Activated CD8-positive, alpha-beta memory T cell treated with anti-CD3 and anti-CD28 coated beads for 4 hours (primary cell): ENCODE measurements around the gene RGS9.
A peak's percentile ranks its signal among the peaks of the same experiment; 100 is the strongest.
"Not testable (repeated sequence)": the region's sequence is repeated elsewhere in the genome, so short reads cannot be mapped to it uniquely, and the experiment has no call there.

ENCODE experiments used
- DNase-seq, 2 donors: peaks; one replicate each; pipeline ENCODE4 v3.0.0-alpha.2; 2020; ENCODE audit warnings: low read depth in 2 of 2

The RGS9 gene

DNA sequence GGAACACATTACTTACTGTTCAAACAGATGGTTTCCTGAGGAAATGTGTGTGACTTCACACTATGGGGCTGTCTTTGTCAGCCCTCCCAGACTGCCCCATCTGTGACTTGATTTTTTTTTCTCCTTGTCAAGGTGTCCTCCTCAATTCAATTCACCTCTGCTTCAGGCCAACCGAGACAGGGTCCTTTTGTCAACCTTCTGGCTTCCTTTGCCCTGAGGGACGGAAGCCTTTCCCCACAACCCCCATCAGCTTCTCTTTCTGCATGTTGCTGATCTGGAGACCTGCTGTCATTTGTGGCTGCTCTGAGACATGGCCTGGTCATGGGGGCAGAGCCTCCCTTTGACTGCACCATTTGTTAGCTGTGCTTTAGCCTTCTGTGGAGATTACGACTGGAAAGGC, 21.3 kb upstream of the RGS9 start:
- no peak for DNase-seq

DNA sequence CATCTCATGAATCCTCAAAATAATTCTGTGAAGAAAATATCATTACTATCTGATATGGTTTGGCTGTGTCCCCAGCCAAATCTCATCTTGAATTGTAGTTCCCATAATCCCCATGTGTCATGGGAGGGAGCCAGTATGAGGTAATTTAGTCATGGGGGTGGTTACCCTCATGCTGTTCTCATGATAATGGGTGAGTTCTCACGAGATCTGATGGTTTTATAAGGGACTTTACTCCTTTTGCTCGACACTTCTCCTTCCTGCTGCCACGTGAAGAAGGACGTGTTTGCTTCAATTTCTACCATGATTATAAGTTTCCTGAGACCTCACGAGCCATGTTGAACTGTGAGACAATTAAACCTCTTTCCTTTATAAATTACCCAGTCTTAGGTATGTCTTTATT, 20.7 kb upstream of the RGS9 start:
- not testable (repeated sequence) for DNase-seq

DNA sequence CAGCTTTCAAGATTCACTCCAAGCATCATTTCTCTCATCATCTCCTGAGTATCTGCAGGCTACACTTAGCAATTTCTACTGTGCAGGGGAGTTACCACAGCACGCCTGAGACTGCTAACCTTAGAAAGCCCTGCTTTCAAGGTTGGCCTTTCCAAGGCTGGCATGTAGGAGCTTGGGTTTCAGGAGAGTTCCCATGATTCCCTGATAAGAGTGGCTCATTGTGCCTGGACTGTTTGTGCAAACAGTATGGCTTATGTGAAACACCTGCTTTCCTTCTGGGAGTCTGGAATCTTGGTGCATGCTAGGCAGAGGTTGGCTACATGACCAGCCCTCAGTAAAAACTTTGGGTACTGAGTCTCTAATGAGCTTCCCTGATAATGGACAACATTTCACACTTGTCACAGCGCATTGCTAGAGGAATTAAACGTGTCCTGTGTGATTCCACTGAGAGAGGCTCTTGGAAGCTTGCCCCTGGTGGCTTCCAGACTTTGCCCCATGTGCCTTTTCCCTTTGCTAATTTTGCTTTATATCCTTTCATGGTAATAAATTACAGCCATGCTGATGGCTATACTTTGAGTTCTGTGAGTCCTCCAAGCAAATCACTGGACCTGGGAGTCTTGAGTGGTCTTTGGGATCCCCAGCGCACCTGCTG, 19.7 kb upstream of the RGS9 start:
- DNase-seq: no peak

DNA sequence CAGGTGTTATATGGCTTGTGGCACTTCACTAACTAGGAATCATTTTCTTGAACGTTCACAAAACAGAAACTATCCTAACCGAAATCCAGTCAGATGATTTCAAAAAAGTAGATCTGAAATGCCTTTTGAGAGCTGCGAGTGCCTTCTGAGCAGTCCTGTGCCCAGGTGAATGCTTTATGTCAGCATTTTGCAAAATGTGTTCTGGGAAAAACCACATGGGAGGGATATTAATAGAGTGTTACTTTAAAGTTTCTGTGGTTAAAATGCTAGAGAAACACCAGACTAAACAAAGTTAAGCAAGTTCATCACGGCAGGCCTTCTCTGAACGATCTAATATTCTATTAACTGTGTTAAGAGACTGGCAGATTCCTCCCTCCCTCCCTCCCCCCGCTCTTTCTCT, 15.8 kb upstream of the RGS9 start:
- DNase-seq: no peak

DNA sequence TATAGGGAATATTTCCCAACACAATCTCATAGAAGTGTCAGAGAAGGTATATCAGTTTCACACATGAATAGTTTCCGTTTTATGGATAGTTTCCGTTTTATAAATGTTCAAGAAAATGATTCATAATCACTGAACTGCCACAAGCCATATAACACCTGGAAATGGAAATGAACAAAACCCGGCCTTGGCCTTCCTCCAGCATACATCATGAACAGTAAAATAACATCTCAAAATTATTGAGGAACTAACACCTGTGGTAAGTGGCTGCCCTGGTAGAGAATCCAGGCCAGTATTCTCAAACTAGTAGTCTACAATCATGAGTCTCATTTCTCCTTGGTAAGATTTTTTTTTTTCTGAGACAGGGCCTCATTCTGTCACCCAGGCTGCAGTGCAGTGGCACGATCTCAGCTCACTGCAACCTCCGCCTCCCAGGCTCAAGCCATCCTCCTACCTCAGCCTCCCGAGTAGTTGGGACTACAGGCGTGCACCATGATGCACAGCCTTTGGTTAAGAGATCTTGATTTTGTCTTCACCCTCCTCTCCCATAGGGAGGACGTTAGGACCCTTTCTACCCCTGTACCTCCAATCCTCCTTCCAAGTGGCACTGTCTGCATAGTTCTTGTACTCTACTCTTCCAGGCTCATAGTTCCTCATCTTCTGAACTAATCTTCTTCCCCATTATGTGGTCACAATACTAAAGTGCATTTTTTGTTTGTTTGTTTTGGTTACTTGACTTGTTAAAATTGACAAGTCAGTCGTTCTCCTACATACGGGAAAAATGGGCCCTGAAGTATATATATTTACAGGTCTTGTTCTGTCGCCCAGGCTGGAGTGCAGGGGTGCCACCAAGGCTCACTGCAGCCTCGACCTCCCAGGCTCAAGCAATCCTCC, 15.0 kb upstream of the RGS9 start:
- no peak for DNase-seq

DNA sequence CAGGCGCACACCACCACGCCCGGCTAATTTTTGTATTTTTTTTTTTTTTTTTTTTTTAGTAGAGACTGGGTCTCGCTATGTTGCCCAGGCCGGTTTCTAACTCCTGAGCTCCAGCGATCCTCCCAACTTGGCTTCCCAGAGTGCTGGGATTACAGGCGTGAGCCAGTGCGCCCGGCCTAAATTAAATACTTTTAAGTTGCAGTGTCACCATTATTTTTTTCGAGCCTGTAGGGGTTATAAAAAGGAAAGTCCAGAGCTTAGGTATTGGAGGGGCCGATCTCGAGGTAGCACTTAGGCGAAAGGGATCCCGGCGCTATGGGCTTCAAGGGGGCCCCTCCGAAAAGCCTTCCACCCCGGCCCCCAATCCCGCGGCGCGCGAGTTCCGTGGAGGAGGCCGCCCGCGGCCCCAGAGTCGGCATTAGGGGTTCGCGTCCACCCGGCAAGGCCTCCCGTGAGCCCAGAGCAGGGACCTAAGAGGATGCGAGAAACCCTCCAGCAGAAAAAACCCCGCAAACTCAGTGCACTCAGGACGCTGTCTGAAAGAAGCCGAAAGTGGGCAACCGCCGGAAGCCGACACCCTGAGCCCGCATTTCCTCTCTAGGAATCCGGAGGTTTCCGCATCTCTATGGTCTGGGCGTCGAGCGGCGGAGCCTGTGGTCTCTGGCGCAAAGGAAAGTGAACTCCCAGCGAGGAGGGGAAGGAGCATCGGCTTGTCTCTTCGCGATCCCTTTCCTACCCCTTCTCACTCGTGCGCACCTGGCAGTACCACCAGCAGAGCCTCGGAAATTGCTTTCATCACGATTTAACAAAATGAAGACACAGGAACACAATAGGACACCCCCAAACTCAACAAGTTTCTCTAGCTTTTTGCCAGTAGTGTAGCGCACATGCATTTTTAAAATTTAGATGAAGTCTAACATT, 14.1 kb upstream of the RGS9 start:
- DNase-seq: peak; percentile 62 to 70

DNA sequence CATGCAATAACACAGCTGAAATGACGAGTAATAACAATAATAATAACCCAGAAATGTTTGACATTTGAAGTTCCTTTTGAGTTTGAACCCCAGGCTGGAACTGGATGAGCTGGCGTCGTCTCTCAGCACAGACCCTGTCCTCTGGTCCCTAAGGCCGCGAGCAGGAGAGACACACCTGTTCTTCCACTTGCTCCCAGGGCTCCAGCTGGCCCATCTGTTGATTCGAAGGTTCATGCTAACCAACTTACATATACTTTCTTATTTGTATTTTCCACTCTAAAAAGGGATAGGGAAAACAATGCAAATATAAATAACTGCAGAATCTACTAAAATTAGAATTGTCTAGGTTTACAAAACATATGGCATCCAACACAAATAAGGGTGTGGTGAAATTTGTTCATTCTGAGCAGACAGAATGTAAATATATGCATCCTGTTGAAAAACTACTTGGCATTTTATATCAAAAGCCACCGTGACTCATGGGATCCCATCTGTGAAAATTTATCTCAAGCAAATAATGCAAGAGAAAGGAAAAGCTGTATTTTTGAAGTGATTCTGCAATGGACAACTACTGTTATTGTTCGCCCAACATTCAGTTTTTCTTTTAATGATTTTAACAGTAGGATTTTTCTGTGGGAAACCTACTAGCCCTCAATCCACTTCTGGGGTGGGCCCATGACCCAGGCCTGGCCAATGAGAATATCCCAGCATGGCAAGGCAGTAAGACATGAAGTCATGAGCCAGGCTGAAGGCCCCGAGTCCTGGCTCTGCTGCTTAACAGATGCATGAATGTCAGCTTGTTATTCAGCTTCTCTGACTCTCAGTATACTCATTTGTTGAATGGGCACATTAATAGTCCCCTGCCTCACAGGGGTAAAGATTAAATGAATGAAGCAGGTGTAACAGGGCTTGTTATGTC, 13.2 kb upstream of the RGS9 start:
- no peak for DNase-seq

DNA sequence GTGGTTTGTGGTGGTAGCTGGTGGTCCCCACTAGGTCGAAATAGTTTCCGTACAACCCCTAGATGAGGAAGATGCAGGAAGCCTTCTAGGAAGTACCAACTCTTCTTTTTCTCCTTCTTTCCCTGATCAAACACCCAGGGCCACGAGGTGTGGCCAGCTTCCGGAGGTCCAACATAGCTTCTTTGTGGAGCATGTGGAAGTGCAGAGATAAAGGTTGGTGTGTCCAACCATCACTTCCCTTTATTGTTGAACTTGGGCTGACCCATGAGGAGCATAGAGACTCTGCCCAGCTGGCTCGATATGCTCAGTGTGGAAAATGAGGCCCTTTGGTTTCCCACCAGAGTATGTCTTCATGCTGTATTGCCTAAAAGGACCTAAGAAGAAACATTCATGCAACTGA, 6.3 kb upstream of the RGS9 start:
- no peak for DNase-seq

DNA sequence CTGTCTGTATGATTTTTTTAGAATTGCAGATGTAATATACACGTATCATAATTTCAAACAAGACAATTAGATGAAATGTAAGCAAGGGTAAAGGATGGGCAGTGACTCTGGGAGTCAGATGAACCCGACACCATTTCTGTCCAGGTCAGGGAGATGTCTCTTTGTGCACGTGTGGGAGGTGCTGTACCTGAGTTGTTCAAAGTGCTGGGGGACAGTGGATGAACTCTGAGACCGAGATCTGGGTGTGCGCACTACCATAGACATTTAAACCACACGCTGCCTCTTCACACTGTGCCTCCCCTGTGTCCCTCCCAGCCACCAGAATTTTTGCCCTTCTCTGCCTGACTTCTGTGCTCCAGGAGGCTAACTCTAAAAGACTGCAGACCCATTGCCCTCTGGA, 5.9 kb upstream of the RGS9 start:
- no peak for DNase-seq

DNA sequence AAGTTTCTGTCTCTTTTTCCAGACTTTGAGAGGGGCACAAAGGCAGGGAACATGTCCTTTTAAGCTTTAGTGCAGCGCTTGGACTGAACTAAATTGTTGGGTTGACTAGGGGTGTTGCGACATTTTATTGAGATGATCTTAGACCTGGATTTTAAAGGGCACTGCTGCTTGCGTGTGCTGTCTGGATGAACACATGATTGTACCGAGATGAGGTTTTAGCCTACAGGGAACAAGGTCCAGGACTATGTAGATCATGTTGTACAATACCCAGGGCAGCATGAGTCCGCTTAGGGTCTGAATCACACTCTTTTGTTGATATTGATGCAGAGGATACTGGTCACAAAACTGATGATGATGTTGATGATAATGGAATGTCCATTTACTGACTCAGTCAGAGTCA, 5.2 kb upstream of the RGS9 start:
- DNase-seq: no peak

DNA sequence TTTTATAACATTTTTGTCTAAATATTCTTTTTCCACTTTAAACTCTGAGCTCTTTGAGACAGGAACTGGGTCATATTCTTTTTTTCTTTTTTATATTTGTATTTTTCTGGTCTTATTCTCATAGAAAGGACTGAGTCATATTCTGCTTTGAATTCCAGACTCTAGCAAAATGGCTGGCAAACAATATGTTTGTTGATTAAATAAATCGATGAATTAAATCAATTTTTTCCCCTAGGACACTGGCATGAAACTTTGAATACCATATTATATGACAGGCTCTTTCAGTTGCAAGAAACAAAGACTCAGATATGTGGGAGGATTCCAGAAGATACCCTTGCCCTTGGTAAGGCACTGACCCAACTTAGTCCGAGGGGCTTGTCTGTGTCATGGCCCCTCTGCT, 3.1 kb upstream of the RGS9 start:
- DNase-seq: no peak

DNA sequence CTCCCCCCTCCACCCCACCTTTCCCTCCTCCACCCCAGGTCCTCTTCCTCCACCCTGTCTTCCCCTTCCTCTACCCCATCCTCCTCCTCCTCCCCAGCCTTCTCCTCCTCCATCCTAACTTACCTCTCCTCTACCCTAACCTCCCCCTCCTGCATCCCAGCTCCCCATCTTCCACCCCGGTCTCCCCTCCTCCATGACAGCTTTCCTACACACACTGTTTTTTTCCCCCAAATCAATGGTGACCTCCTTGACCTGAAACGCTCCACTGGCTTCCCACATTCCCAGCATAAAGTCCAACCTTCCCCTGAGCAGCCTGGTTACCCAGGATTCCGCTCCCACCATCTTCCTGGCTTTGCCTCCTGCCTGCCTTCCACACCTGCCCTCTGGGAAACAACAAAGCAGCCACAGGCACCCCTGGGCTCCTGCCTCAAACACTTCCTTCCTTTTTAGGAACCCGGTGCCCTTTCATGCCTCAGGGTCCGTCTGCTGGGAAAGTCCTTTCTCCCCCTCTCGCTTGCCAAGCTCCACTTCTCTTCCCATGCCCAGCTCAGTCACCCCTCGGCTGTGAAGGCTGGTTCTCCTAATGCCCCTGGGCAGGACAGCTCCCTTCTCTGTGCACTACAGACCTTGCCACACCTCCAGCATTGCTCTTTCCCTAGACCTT, 2.1 kb downstream of the RGS9 start:
- DNase-seq: no peak

DNA sequence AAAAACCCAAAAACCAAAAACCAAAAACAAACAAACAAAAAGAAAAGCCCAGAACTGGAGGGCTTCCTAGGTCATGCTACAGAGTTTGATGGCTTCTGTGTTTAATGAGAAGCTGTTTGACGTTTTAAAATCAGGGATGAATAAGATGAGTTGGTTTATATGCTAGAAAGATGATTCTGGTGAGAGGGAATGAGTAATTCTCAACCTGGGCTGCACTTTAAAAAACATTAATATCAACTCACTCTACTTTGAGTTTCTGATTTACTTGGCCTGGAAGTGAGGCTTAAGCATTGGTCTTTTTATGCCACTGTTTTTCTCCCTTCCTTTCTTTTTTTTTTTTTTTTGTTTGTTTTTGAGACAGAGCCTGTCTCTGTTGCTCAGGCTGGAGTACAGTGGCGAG, 5.1 kb downstream of the RGS9 start:
- no peak for DNase-seq

DNA sequence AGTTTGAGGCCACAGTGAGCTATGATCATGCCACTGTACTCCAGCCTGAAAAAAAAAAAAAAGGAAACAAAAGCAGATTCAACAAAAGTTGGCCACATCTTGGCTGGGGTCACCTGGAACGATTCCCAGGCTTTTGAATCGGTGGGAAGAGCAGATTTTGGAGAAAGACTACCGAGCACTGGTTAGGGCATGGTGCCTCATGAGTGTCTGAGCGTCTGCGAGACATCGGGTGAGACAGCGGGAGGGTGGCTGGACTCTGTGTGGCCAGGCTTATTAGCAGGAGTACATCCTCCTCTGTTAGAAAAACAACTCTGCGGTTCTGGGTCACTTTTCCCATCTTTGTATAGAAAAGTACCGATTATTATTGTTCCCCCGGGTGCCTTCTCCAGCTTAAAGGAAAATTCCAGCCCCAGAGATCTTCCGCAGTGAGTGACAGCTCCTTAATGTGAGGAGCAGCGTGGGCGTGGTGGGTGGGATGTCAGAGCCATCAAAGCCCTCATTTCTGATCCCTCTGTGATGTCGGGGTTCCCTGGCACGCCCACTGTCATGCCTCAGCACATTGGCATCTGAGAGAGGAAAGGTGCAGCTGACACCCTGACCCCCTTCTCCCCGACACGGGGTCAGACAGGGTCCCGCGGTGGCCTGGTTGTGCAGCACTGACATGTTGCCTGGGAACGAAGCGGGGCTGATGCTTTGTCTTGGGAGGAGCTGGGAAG, 6.9 kb downstream of the RGS9 start:
- no peak for DNase-seq

DNA sequence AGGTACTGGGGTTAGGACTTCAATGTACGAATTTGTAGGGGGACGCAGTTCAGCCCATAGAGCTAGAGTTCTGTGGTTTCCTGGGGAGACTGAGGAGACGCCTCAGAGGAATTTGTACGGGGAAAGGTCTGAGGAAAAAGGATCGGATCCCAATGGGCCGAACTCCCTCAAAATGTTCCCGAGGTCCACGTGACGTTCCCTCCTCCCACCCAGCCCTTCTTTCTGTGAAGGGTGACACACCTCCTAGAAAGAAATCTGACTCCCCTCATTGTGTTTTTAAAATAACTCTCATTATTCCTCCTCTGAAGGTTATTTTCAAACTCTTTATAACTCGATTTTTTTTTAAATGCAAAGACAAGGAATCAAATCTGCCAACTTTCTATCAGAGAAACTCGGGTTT, 8.6 kb downstream of the RGS9 start:
- no peak for DNase-seq

DNA sequence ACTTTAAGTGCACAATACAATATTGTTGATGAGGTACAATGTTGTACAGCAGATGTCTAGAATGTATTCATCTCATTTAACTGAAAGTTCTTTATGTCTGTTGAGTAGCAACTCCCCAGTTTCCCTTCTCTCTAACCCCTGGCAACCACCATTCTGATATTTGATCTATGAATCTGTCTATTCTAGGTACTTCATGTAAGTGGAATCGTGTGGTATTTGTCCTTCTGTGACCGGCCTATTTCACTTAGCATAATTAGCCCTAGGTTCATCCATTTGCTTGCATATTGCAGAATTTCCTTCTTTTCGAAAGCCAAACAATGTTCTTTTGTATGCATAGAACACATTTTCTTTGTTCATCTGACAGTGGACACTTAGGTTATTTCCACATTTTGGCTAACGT, 10.8 kb downstream of the RGS9 start:
- no peak for DNase-seq

DNA sequence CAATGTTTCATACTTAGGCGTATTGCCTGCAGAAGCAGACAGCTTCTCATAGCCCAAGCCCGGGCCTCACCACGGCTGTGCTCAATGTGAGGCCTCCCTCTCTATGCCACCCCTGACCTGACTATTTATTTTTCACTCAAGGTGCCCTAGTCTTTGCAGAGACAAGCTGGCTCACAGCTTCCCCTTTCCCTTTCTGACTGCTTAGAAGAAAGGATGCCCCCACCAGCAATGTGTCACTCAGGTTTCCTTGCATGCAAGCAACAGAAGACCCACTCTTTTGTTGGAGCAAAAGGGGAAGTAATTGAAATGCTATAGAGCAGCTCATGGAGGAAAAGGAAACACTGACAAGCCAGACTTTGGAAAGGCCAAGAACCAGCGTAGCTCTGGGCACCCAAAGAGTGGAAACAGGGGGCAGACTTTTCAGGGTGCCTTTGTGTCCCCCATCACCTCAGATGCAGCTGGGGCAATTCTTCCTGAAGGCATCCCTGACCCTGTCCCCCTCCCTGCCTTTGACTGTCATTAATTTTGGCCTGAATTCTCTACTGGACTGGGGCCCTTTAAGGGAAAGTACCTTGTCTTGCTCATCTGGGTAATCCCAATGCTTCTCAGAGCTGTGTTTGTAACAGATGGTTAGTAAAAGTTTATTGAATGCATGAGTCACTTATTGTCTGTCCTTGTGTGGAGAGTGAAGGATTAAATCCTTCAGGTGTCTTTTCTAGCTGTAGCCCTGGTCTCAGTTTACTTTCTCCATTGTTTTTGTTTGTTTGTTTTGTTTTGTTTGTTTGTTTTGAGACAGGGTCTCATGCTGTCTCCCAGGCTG, 17.8 kb downstream of the RGS9 start:
- DNase-seq: no peak

DNA sequence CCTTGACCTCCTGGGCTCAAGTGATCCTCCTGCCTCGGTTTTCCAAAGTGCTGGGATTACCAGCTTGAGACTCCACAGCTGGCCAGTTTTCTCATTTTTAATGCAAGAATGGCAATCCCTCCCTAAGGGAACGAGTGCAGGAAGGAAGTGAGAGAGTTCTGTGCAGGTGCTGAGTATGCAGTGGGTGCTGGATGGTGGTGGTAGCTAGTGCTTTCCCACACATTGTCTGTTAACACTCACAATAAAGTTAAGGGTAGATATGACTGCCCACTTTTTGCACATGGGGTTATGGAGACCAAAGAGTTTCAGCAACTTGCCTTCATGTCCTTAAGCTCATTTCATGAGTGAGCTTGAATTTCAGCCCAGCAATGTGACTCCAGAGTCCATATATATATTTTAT, 18.5 kb downstream of the RGS9 start:
- no peak for DNase-seq

DNA sequence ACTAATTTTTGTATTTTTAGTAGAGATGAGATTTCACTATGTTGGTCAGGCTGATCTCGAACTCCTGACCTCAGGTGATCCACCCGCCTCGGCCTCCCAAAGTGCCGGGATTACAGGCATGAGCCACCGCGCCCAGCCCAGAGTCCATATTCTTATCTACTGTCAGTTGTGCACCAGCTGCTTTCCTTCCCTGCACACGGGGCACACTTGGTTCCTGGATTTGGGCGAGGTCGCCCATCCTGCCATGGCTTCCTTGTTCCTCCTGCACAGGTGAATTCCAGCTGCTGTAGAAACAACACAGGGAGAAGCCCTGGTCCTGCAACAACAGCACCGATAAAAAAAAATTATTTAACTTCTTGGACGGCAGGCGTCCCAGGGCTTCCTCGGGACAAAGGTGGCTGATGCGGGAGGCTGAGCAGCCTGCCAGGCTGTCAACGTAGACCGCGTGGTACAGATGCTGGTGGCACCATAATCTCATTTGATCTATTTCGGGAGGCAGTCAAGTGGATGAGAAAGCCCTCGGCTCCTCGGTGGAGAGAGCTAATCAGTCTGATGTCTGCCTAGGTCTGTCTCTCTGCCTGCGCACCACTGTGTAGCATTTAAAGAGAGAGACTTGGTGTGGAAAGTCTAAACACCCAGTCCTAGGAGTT, 19.1 kb downstream of the RGS9 start:
- no peak for DNase-seq
